PC-3 (cell line): ENCODE results near the gene SNX8.

Experiments
- CTCF ChIP-seq: fragments of 300-600 bp; sonication (generic); conservative IDR thresholded peaks from 2 replicates; pipeline ENCODE4 v1.5.1; 2017; ENCODE audit warnings: antibody characterized with exemption, low read depth, mild to moderate bottlenecking, low read length
- EZH2 ChIP-seq: fragments of 300-600 bp; sonication (generic); IDR thresholded peaks from one replicate; pipeline ENCODE4 v1.6.1; 2017; ENCODE audit warnings: antibody characterized with exemption, mild to moderate bottlenecking, low read length; ENCODE audit not compliant: unreplicated experiment
- EZH2phosphoT487 ChIP-seq: fragments of 300-600 bp; sonication (generic); IDR thresholded peaks from 2 replicates; pipeline ENCODE4 v1.6.1; 2018; ENCODE audit warnings: mild to moderate bottlenecking, antibody characterized with exemption, low read length, borderline replicate concordance

DNA sequence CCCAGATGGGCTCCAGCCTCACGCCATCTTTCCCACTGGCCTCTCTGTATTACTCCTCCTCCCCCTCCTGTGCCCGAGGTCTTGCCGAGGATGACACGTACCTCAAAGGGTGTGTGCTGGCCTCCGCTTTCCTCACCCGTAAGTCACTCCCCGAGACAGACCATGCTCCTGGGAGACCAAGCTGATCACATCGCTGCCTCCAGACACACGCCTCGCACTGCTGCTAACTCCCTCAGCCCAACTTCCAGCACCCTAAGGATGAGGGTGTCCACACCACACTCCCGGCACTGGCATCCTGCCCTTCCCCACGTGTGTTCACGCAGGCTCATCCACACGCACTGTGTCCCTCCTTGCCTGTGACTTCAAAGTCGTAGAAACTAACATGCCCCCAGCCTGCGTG, 105.5 kb downstream of the SNX8 start:
- TF ChIP-seq CTCF = no peak
- TF ChIP-seq EZH2 = no peak
- no peak for TF ChIP-seq EZH2phosphoT487
